Hepatocyte (in vitro differentiated cells): ENCODE measurements around the gene ZSWIM1. TPM values are rescaled to one million over a fixed set of nuclear protein-coding genes. Genes with fewer than 3 reads are reported as not detected.

ENCODE experiments used
- DNase-seq: peaks from one replicate; pipeline ENCODE4 v3.0.0-alpha.2; 2016; ENCODE audit warnings: low spot score
- H2AFZ ChIP-seq: fragments of 200-600 bp; sonication (generic); 2 replicates; pipeline ENCODE4 v1.6.0; 2016; ENCODE audit warnings: antibody characterized with exemption, mild to moderate bottlenecking
- H3K27ac ChIP-seq: fragments of 200-600 bp; sonication (generic); 2 replicates; pipeline ENCODE4 v1.5.1; 2016; ENCODE audit warnings: mild to moderate bottlenecking
- H3K27me3 ChIP-seq: fragments of 200-600 bp; sonication (generic); 2 replicates; pipeline ENCODE4 v1.6.1; 2016
- H3K36me3 ChIP-seq: fragments of 200-600 bp; sonication (generic); replicated peaks from 2 replicates; pipeline ENCODE4 v1.5.1; 2016; ENCODE audit warnings: low read depth; ENCODE audit not compliant: insufficient read depth
- H3K4me1 ChIP-seq: fragments of 200-600 bp; sonication (generic); 2 replicates; pipeline ENCODE4 v1.5.1; 2016; ENCODE audit warnings: mild to moderate bottlenecking, moderate library complexity; ENCODE audit not compliant: insufficient read depth
- H3K4me2 ChIP-seq: fragments of 200-600 bp; sonication (generic); 2 replicates; pipeline ENCODE4 v1.6.0; 2016
- H3K4me3 ChIP-seq: fragments of 200-600 bp; sonication (generic); 2 replicates; pipeline ENCODE4 v1.5.1; 2016; ENCODE audit warnings: mild to moderate bottlenecking
- H3K79me2 ChIP-seq: fragments of 200-600 bp; sonication (generic); 2 replicates; pipeline ENCODE4 v1.6.0; 2017; ENCODE audit warnings: mild to moderate bottlenecking
- H3K9me2 ChIP-seq: fragments of 200-600 bp; sonication (generic); replicated peaks from 2 replicates; pipeline ENCODE4 v1.6.0; 2017; ENCODE audit warnings: mild to moderate bottlenecking; ENCODE audit not compliant: insufficient read depth
- H3K9me3 ChIP-seq: fragments of 200-600 bp; sonication (generic); 2 replicates; pipeline ENCODE4 v1.5.1; 2016; ENCODE audit warnings: low read depth, mild to moderate bottlenecking
- H4K20me1 ChIP-seq: fragments of 200-600 bp; sonication (generic); 2 replicates; pipeline ENCODE4 v1.6.0; 2016; ENCODE audit warnings: mild to moderate bottlenecking; ENCODE audit not compliant: insufficient read depth, poor library complexity, severe bottlenecking
- CTCF ChIP-seq: fragments of 200-600 bp; sonication (generic); IDR thresholded peaks from 2 replicates; pipeline ENCODE4 v1.5.1; 2016; ENCODE audit warnings: antibody characterized with exemption, mild to moderate bottlenecking; ENCODE audit not compliant: poor library complexity
- EZH2 ChIP-seq: fragments of 200-600 bp; sonication (generic); IDR thresholded peaks from 2 replicates; pipeline ENCODE4 v1.6.1; 2016; ENCODE audit warnings: antibody characterized with exemption, mild to moderate bottlenecking, borderline replicate concordance
- EZH2phosphoT487 ChIP-seq: fragments of 200-600 bp; sonication (generic); IDR thresholded peaks from one replicate; pipeline ENCODE4 v1.6.1; 2018; ENCODE audit warnings: antibody characterized with exemption, mild to moderate bottlenecking, low read depth, moderate library complexity; ENCODE audit not compliant: unreplicated experiment, severe bottlenecking
- WGBS: methylation state at CpG from one replicate; pipeline ENCODE4 v1.1.6; 2016; ENCODE audit warnings: low lambda C conversion rate; ENCODE audit errors: missing lambda C conversion rate; 5-methylcytosine and 5-hydroxymethylcytosine counted together
- polyA plus RNA-seq: library from polyadenylated mRNA; unstranded; fragments of >200 nt; fragmentation: Nextera tagmentation; extraction: Ambion mirVana; gene quantifications from 2 replicates; pipeline ENCODE4 v1.2.1, GENCODE V29; 2016
- total RNA-seq: library from RNA; depleted of rRNA; stranded (reverse); fragments of >200 nt; gene quantifications from 2 replicates; pipeline ENCODE4 v1.2.3, GENCODE V29; 2014

The ZSWIM1 gene
- total and polyA plus RNA-seq, 2 experiments from 2014 or later = 5.0 to 6.4 TPM

DNA sequence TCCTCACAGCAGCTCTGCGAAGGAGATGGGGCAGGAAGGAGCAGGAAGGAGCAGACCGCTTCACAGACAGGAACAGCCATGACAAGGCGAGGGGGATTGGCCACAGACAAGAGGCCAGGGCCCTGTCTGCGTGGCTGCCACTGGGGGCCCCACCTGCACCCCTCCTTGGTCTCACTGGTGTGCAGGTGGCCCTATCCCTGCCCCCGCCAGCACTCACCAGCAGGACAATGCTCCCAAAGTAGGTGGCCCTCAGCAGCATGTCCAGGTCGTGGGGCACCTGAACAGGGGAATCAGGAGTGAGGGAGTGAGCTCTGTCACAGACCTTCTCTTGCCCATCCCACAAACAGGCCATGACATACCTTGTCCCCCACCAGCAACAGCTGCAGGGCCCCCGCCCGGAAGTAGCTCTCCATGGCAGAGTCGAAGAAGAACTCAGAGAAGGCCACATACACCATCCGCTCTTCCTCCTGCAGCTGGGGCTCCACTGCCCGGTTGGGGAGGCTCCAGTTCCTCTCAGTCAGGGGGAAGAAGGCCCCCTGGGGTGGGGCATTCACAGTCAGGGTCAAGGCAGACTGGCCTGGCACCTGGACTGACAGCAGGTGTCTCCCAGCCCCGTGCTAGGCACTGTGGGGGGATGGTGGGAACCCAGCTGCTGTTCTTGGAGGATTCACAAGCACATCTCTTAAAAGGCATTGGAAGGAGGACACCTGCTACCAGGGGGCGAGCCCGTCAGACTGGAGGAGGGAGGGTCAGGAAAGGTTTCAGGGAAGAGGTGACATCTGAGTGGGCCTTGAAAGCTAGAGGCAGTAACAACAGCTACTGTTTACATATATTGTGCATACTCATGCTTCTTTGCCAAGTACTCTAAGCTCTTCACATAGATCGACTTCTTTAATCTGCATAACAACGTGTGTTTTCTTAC lies 23.8 kb downstream of the ZSWIM1 start:
- TF ChIP-seq EZH2 = no peak
- Histone ChIP-seq H3K27me3 (no peaks in the 10 kb centered on the region), H3K9me2 (no peaks in the 10 kb centered on the region), H3K36me3 (no peaks in the 10 kb centered on the region), H3K4me2 (no peak overlapping the region), H3K79me2 (no peaks in the 10 kb centered on the region), H2AFZ (no peak overlapping the region), H4K20me1 (no peaks in the 10 kb centered on the region), H3K4me3 (no peak overlapping the region), H3K9me3 (no peaks in the 10 kb centered on the region), H3K27ac (no peak overlapping the region), H3K4me1 (no peaks in the 10 kb centered on the region)
- no peak for DNase-seq
- 91% methylated on average over 16 of the region's 16 CpGs for WGBS

DNA sequence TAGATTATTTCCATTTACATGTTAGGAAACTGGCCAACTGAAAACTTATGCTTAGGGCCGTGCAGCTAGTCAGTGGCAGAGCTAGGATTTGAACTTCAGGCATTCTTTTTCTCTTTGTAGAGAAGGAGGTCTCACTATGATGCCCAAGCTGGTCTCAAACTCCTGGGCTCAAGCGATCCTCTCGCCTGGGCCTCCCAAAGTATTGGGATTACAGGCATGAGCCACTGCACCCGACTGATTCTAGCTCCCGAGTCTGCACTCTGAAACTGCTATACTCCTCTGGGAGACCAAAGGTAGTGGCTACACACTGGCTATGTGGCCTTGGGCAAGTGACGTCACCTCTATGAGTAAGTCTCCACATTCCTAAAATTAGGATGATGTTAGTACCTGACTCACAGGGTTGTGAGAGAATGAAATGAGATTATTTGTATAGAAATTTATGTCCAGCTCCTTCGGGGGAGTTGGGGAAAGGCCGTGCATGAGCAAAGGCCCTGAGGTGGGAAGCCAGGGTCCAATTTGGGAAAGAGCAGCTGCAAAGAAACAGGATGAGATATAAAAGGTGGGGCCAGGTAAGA lies 24.6 kb downstream of the ZSWIM1 start:
- 95% methylated on average over 8 of the region's 8 CpGs for WGBS
- no peaks in the 10 kb centered on the region for H3K9me3 ChIP-seq
- H3K27ac ChIP-seq = no peak overlapping the region

DNA sequence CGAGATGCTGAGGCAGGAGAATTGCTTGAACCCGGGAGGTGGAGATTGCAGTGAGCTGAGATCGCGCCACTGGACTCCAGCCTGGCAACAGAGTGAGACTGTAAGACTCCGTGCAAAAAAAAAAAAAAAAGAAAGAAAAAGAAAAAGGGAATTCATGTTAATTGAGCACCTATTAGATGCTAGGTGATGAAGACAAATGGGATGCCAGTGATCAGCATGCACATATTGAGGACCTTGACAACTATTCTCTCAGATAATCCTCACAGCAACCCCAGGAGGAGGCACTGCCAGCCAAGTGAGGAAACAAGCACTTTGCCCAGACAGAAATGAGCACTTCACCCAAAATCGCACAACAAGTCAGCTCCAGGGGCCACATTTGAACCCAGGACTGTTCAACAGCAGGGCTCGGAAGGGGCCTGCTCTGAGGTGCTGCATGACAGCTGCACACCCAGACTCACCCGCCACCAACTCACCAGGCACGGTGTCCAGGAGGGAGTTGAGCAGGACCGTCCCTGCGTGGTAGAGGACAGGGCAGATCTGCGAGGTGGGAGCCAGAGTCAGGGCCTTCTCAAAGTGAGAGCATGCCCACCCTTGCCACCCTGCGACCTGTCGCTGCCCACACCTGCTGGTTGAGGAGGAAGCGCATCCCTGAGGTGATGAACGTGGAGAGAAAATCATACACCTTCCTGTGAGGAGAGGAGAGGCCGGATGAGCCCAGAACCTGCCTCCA lies 26.4 kb downstream of the ZSWIM1 start:
- no peaks in the 10 kb centered on the region for H3K27me3 ChIP-seq
- DNase-seq = no peak
- no peaks in the 10 kb centered on the region for H3K9me2 ChIP-seq
- no peaks in the 10 kb centered on the region for H3K79me2 ChIP-seq
- peaks cover 8% of the 10 kb centered on the region for H3K4me1 ChIP-seq
- no peaks in the 10 kb centered on the region for H4K20me1 ChIP-seq
- H3K9me3 ChIP-seq = no peaks in the 10 kb centered on the region
- no peaks in the 10 kb centered on the region for H3K36me3 ChIP-seq
- TF ChIP-seq EZH2phosphoT487 (no peak), CTCF (no peak), EZH2 (no peak)
- 97% methylated on average over 17 of the region's 17 CpGs for WGBS
- no peak overlapping the region for H2AFZ ChIP-seq
- no peak overlapping the region for H3K4me3 ChIP-seq
- no peak overlapping the region for H3K4me2 ChIP-seq
- no peak overlapping the region for H3K27ac ChIP-seq

More for the DNA sequence above, 24.6 kb downstream of the ZSWIM1 start:
- no peaks in the 10 kb centered on the region for H3K36me3 ChIP-seq
- no peaks in the 10 kb centered on the region for H3K27me3 ChIP-seq
- H3K4me3 ChIP-seq = no peak overlapping the region
- TF ChIP-seq EZH2 (no peak), CTCF (no peak), EZH2phosphoT487 (no peak)
- no peaks in the 10 kb centered on the region for H3K79me2 ChIP-seq
- no peaks in the 10 kb centered on the region for H4K20me1 ChIP-seq
- no peak for DNase-seq
- H3K4me2 ChIP-seq = no peak overlapping the region
- H3K9me2 ChIP-seq = no peaks in the 10 kb centered on the region
- H3K4me1 ChIP-seq = no peaks in the 10 kb centered on the region
- H2AFZ ChIP-seq = no peak overlapping the region

- H3K9me2 ChIP-seq = no peaks in the 10 kb centered on the region
- TF ChIP-seq EZH2 (no peak), EZH2phosphoT487 (no peak), CTCF (no peak)
- no peak overlapping the region for H3K4me2 ChIP-seq
- DNase-seq = no peak
- H3K4me1 ChIP-seq = peaks cover 10% of the 10 kb centered on the region
- H3K4me3 ChIP-seq = no peak overlapping the region
- no peaks in the 10 kb centered on the region for H3K27me3 ChIP-seq
- no peaks in the 10 kb centered on the region for H3K9me3 ChIP-seq
- H4K20me1 ChIP-seq = no peaks in the 10 kb centered on the region
- 96% methylated on average over 2 of the region's 2 CpGs for WGBS
- H3K36me3 ChIP-seq = no peaks in the 10 kb centered on the region
- no peaks in the 10 kb centered on the region for H3K79me2 ChIP-seq
- no peak overlapping the region for H3K27ac ChIP-seq
- H2AFZ ChIP-seq = no peak overlapping the region
Measured at GRCh38 chr20:45908084-45908483, 27.1 kb downstream of the ZSWIM1 start.
